Suprapubic skin (tissue), 3 donors: ENCODE measurements around the gene PTPRD.

Source experiments
- CTCF ChIP-seq, 2 donors: fragments of 200-600 bp in 1 of 2; fragments of 450-650 bp in 1 of 2; sonication (generic) in 1 of 2; IDR thresholded peaks; one replicate each; pipeline ENCODE4 v1.5.1; 2016 to 2019; ENCODE audit warnings: antibody characterized with exemption in 2 of 2, mild to moderate bottlenecking in 1 of 2, moderate library complexity in 1 of 2
- EP300 ChIP-seq: sonication (generic); formaldehyde crosslinking; IDR thresholded peaks from one replicate; pipeline ENCODE4 v1.6.1; 2017; ENCODE audit warnings: antibody characterized with exemption

GRCh38 chr9:8604201-8604600, 2008.6 kb downstream of the PTPRD start:
- no peak for TF ChIP-seq CTCF (IDR thresholded peaks at IDR 0.05)
- no peak for TF ChIP-seq EP300
